NCI-H69 (cell line): ENCODE measurements around the gene GOLGA6L10.
"Not testable (repeated sequence)": the region's sequence is repeated elsewhere in the genome, so short reads cannot be mapped to it uniquely, and the experiment has no call there.

Source experiments
- DNase-seq: peaks from one replicate; lab custom pipeline; 2025; lab: John Stamatoyannopoulos, UW

The GOLGA6L10 gene

GRCh38 chr15:82342632-82343374 lies 6.5 kb downstream of the GOLGA6L10 start:
- DNase-seq = not testable (repeated sequence)

DNA sequence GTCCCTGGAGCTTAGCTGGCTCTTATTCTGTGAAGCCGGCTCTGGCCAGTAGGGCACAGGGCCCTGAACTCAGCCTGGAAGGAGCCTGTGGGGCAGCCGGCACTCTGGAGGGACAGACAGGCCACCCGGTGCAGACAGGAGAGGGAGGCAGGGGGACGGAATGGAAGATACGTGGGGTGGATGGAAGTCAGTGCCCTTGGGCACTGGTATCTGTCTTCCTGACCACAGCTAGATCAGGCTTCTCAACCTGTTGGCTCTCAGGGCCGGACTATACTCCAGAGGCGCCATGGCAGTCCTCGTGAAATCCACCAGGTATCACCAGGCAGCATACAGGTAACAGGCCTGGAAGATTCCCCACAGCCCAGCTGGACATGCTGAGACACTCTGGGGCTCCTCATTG lies 10.7 kb downstream of the GOLGA6L10 start:
- not testable (repeated sequence) for DNase-seq

DNA sequence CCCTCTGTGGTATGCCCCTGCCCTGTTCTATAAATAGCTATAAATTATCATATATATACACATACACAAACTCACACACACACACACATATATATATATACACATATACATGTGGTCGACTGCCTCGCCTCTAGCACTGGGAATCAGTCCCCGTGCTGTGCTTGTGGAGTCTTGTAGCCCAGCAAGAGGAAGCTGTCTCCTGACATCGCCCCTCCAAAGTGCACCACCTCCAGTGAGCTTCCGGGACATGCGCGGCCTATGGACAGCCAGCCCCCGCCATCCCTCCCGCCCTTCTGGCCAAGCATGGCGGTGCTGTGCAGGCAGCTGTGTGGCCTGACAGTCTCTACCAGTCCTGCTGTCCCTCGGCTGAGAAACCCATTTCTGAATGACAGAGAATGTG lies 11.2 kb downstream of the GOLGA6L10 start:
- DNase-seq = not testable (repeated sequence)

DNA sequence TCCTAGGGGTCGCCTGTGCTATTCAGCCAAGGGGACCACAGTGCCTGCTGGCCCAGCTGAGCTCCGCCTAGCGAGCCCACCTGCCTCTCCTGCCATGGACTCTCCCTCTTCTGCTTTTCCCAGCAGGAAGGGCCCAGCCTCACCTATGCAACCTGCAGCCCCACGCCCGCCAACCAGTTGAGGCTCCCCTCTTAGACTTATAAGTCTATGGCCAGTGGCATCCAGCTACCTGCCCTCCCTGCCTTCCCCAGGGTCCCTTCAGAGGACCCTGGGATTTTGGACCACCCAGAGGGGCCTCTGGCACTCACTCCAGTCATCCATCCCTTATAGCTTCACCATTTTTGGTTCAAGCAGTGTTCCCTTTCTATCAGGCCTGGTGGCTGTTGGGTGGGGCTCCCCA lies 12.2 kb downstream of the GOLGA6L10 start:
- not testable (repeated sequence) for DNase-seq

DNA sequence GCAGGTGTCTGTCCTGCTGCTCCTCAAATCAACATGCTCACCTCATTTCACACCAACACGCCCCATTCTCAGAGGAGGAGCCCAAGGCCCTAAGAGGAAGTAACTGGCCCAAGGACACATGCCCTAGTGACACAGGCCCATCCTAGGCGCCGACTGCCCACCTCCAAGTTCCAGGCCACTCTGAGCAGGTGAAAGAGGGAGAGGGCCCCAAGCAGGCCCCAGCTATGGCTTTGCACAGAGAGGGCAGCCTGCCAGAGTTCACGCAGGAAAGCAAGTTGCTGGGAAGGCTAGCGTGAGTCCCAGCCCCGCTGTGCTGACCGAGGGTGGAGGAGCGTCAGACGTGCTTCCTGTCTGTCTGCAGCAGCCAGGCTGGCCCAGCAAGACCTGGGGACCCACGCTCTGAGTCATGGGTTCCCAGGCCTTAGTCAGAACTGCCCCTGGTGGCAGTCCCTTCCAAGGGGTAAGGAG lies 13.1 kb downstream of the GOLGA6L10 start:
- DNase-seq = not testable (repeated sequence)

- not testable (repeated sequence) for DNase-seq
Observed at GRCh38 chr15:82335006-82335405, 14.3 kb downstream of the GOLGA6L10 start.

DNA sequence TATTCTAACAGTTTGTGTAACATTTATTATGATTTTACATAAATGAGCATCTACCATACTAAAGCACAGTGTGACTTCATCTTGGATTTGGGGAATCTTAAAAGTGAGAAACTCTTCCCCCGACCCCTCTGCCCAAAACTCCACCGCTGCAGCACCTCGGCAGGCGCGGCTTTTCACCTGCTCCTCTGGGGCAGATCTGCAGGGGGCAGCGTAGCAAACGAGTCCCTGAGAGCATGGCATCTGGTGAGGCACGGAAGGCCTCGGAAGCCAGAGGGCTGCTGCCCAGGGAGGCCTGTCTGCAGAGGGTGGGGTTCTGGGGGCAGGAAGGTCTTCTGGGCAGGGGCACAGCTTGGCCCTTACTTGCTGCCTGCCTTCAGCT lies 14.7 kb downstream of the GOLGA6L10 start:
- not testable (repeated sequence) for DNase-seq

GRCh38 chr15:82333603-82334553 lies 15.4 kb downstream of the GOLGA6L10 start:
- DNase-seq = not testable (repeated sequence)

GRCh38 chr15:82332711-82333602 lies 16.3 kb downstream of the GOLGA6L10 start:
- DNase-seq = not testable (repeated sequence)

- DNase-seq = not testable (repeated sequence)
Observed at GRCh38 chr15:82331576-82332304, 17.5 kb downstream of the GOLGA6L10 start.

- DNase-seq = not testable (repeated sequence)
Observed at GRCh38 chr15:82330921-82331320, 18.4 kb downstream of the GOLGA6L10 start.

DNA sequence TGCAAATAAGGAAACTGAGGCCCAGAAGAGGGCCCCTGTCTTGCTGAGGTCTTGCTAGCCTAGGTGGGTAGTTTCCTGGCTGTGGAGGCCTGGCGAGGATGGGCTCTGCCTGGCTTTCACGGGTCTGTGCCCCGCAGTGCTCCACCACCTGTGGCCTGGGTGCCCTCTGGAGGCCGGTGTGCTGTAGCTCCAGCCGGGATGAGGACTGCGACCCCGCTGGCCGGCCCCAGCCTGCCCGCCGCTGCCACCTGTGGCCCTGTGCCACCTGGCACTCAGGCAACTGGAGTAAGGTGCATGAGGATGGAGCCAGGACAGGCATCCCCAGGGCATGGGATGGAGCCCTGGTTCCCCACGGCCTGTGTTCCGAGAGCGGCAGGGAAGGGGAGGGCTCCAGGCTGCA lies 20.2 kb downstream of the GOLGA6L10 start:
- DNase-seq = not testable (repeated sequence)

DNA sequence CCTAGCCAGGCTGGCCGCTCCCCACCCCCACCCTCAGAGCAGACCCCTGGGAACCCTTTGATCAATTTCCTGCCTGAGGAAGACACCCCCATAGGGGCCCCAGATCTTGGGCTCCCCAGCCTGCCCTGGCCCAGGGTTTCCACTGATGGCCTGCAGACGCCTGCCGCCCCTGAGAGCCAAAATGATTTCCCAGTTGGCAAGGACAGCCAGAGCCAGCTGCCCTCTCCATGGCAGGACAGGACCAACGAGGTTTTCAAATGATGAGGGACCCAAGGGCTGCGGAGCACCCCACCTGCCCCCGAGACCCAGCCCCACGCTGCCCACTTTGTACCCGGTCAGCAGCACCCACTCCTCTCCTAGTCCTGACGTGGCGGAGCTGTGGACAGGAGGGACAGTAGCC lies 21.9 kb downstream of the GOLGA6L10 start:
- not testable (repeated sequence) for DNase-seq

DNA sequence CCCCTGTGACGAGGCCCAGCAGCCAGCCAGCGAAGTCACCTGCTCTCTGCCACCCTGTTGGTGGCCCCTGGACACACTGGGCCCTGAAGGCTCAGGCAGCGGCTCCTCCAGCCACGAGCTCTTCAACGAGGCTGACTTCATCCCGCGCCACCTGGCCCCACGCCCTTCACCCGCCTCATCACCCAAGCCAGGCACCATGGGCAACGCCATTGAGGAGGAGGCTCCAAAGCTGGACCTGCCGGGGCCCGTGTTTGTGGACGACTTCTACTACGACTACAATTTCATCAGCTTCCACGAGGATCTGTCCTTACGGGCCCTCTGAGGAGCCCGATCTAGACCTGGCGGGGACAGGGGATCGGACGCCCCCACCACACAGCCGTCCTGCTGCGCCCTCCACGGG lies 22.4 kb downstream of the GOLGA6L10 start:
- not testable (repeated sequence) for DNase-seq

- not testable (repeated sequence) for DNase-seq
Observed at GRCh38 chr15:82325646-82326045, 23.6 kb downstream of the GOLGA6L10 start.

GRCh38 chr15:82324831-82325230 lies 24.4 kb downstream of the GOLGA6L10 start:
- DNase-seq = not testable (repeated sequence)

DNA sequence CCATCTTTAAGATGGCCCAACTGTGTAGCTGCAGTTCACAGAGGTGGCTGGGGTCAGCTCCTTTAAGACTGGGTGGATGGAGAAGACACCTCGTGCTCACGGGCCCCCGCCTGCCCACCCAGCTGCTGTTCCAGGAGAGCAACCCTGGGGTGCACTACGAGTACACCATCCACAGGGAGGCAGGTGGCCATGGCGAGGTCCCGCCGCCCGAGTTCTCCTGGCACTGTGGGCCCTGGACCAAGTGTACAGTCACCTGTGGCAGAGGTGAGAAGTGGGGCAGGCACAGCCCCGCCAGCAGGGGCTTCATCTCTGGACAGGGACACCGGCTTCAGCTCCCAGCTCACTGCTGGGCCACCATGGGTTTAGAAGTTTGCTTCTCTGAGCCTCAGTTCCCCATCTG lies 26.8 kb downstream of the GOLGA6L10 start:
- DNase-seq = not testable (repeated sequence)

GRCh38 chr15:82320861-82321260 lies 28.4 kb downstream of the GOLGA6L10 start:
- not testable (repeated sequence) for DNase-seq

GRCh38 chr15:82319522-82320278 lies 29.6 kb downstream of the GOLGA6L10 start:
- DNase-seq = not testable (repeated sequence)

GRCh38 chr15:82318281-82318680 lies 31.0 kb downstream of the GOLGA6L10 start:
- DNase-seq = not testable (repeated sequence)
